ENCODE data around the gene RFTN1.

The RFTN1 gene

GRCh38 chr3:16428612-16429011 is 84.9 kb downstream of the RFTN1 start:
- DNase-seq, result no peak

- no peak for DNase-seq
Observed at GRCh38 chr3:16427103-16427965, 86.2 kb downstream of the RFTN1 start.

- no peak for DNase-seq
Observed at GRCh38 chr3:16426665-16427064, 86.8 kb downstream of the RFTN1 start.

- no peak for DNase-seq
Observed at GRCh38 chr3:16426029-16426400, 87.5 kb downstream of the RFTN1 start.

GRCh38 chr3:16425398-16426028 is 88.0 kb downstream of the RFTN1 start:
- DNase-seq, result no peak

GRCh38 chr3:16423947-16424673 is 89.4 kb downstream of the RFTN1 start:
- DNase-seq, result no peak

- DNase-seq, result no peak
Observed at GRCh38 chr3:16423298-16423697, 90.2 kb downstream of the RFTN1 start.

GRCh38 chr3:16419640-16420241 is 93.8 kb downstream of the RFTN1 start:
- no peak for DNase-seq

- DNase-seq, result no peak
Observed at GRCh38 chr3:16417945-16418739, 95.4 kb downstream of the RFTN1 start.

GRCh38 chr3:16415911-16416476 is 97.5 kb downstream of the RFTN1 start:
- DNase-seq, result no peak

- DNase-seq, result no peak
Observed at GRCh38 chr3:16413321-16413720, 100.2 kb downstream of the RFTN1 start.

- no peak for DNase-seq
Observed at GRCh38 chr3:16412192-16412800, 101.2 kb downstream of the RFTN1 start.

- no peak for DNase-seq
Observed at GRCh38 chr3:16411441-16411840, 102.1 kb downstream of the RFTN1 start.

GRCh38 chr3:16410659-16411058 is 102.8 kb downstream of the RFTN1 start:
- no peak for DNase-seq

- DNase-seq, result no peak
Observed at GRCh38 chr3:16409032-16409431, 104.5 kb downstream of the RFTN1 start.

GRCh38 chr3:16407366-16407765 is 106.1 kb downstream of the RFTN1 start:
- no peak for DNase-seq

GRCh38 chr3:16406579-16406978 is 106.9 kb downstream of the RFTN1 start:
- no peak for DNase-seq

- no peak for DNase-seq
Observed at GRCh38 chr3:16406166-16406565, 107.3 kb downstream of the RFTN1 start.

GRCh38 chr3:16404349-16404895 is 109.1 kb downstream of the RFTN1 start:
- DNase-seq, result no peak

- DNase-seq, result no peak
Observed at GRCh38 chr3:16402451-16402850, 111.0 kb downstream of the RFTN1 start.

GRCh38 chr3:16401273-16401672 is 112.2 kb downstream of the RFTN1 start:
- no peak for DNase-seq
